Activated CD4-positive, alpha-beta T cell treated with anti-CD3 and anti-CD28 coated beads, Interleukin-2, amount 50 U/mL, for 16 hours (primary cell): ENCODE data around the gene UBASH3A.
A peak's percentile ranks its signal among the peaks of the same experiment; 100 is the strongest.

ENCODE experiments used
- DNase-seq: peaks from one replicate; pipeline ENCODE4 v3.0.0-alpha.2; 2020

Gene UBASH3A

GRCh38 chr21:42412636-42412933 is 8.9 kb downstream of the UBASH3A start:
- no peak for DNase-seq

GRCh38 chr21:42413093-42413492 is 9.4 kb downstream of the UBASH3A start:
- DNase-seq = no peak

GRCh38 chr21:42413500-42413899 is 9.8 kb downstream of the UBASH3A start:
- peak; percentile 57 for DNase-seq

- no peak for DNase-seq
Measured at GRCh38 chr21:42414066-42414465, 10.4 kb downstream of the UBASH3A start.

- no peak for DNase-seq
Measured at GRCh38 chr21:42414553-42414927, 10.8 kb downstream of the UBASH3A start.

GRCh38 chr21:42414928-42415769 is 11.4 kb downstream of the UBASH3A start:
- DNase-seq = peak; percentile 97

- peak; percentile 80 for DNase-seq
Measured at GRCh38 chr21:42417533-42417932, 13.8 kb downstream of the UBASH3A start.

GRCh38 chr21:42418886-42419285 is 15.2 kb downstream of the UBASH3A start:
- no peak for DNase-seq

GRCh38 chr21:42419845-42420244 is 16.1 kb downstream of the UBASH3A start:
- DNase-seq = no peak

- DNase-seq = peak; percentile 65
Measured at GRCh38 chr21:42421018-42421793, 17.5 kb downstream of the UBASH3A start.

- peak; percentile 75 for DNase-seq
Measured at GRCh38 chr21:42423197-42423675, 19.5 kb downstream of the UBASH3A start.

GRCh38 chr21:42423685-42424084 is 20.0 kb downstream of the UBASH3A start:
- DNase-seq = no peak

GRCh38 chr21:42424914-42425541 is 21.3 kb downstream of the UBASH3A start:
- DNase-seq = peak; percentile 89

- peak; percentile 63 for DNase-seq
Measured at GRCh38 chr21:42425591-42425990, 21.9 kb downstream of the UBASH3A start.

- DNase-seq = no peak
Measured at GRCh38 chr21:42426424-42426823, 22.7 kb downstream of the UBASH3A start.

GRCh38 chr21:42426876-42427480 is 23.3 kb downstream of the UBASH3A start:
- DNase-seq = no peak

GRCh38 chr21:42427809-42428419 is 24.2 kb downstream of the UBASH3A start:
- no peak for DNase-seq

GRCh38 chr21:42429021-42429420 is 25.3 kb downstream of the UBASH3A start:
- DNase-seq = no peak

- no peak for DNase-seq
Measured at GRCh38 chr21:42429856-42430255, 26.2 kb downstream of the UBASH3A start.

GRCh38 chr21:42430521-42430920 is 26.8 kb downstream of the UBASH3A start:
- no peak for DNase-seq

GRCh38 chr21:42431196-42431595 is 27.5 kb downstream of the UBASH3A start:
- no peak for DNase-seq

GRCh38 chr21:42432695-42433094 is 29.0 kb downstream of the UBASH3A start:
- no peak for DNase-seq
